Ecto neural progenitor cell (in vitro differentiated cells): ENCODE measurements around the gene PROZ.
A peak's percentile ranks its signal among the peaks of the same experiment; 100 is the strongest.
"Not testable (repeated sequence)": the region's sequence is repeated elsewhere in the genome, so short reads cannot be mapped to it uniquely, and the experiment has no call there.

Experiments used
- DNase-seq: peaks from one replicate; pipeline ENCODE4 v3.0.0-alpha.2; 2018; ENCODE audit warnings: low spot score

Gene PROZ

GRCh38 chr13:113155982-113156655 lies 2.3 kb upstream of the PROZ start:
- peak; percentile 32 for DNase-seq

GRCh38 chr13:113157206-113157928 lies 1.1 kb upstream of the PROZ start:
- DNase-seq: peak; percentile 30

- no peak for DNase-seq
Observed at GRCh38 chr13:113158946-113159345, 498 bp downstream of the PROZ start.

GRCh38 chr13:113159701-113160100 lies 1.3 kb downstream of the PROZ start:
- peak; percentile 55 for DNase-seq

- DNase-seq: no peak
Observed at GRCh38 chr13:113160983-113161382, 2.5 kb downstream of the PROZ start.

- no peak for DNase-seq
Observed at GRCh38 chr13:113161433-113161832, 3.0 kb downstream of the PROZ start.

GRCh38 chr13:113161975-113162374 lies 3.5 kb downstream of the PROZ start:
- DNase-seq: not testable (repeated sequence)

GRCh38 chr13:113162783-113163685 lies 4.6 kb downstream of the PROZ start:
- DNase-seq: peak; percentile 43

- no peak for DNase-seq
Observed at GRCh38 chr13:113164492-113164891, 6.0 kb downstream of the PROZ start.

GRCh38 chr13:113166266-113166665 lies 7.8 kb downstream of the PROZ start:
- DNase-seq: no peak

- DNase-seq: no peak
Observed at GRCh38 chr13:113166681-113167080, 8.2 kb downstream of the PROZ start.

- no peak for DNase-seq
Observed at GRCh38 chr13:113167155-113167554, 8.7 kb downstream of the PROZ start.

GRCh38 chr13:113167575-113167974 lies 9.1 kb downstream of the PROZ start:
- no peak for DNase-seq

GRCh38 chr13:113168211-113168610 lies 9.8 kb downstream of the PROZ start:
- DNase-seq: no peak

- DNase-seq: no peak
Observed at GRCh38 chr13:113169277-113170272, 11.1 kb downstream of the PROZ start.

GRCh38 chr13:113170511-113170910 lies 12.1 kb downstream of the PROZ start:
- DNase-seq: no peak

- no peak for DNase-seq
Observed at GRCh38 chr13:113171250-113172125, 13.0 kb downstream of the PROZ start.

GRCh38 chr13:113172419-113172926 lies 14.0 kb downstream of the PROZ start:
- no peak for DNase-seq

- DNase-seq: no peak
Observed at GRCh38 chr13:113176280-113176679, 17.8 kb downstream of the PROZ start.

GRCh38 chr13:113176822-113177221 lies 18.4 kb downstream of the PROZ start:
- no peak for DNase-seq
